ENCODE data around the gene BSG. TPM values are rescaled to one million over a fixed set of nuclear protein-coding genes. Genes with fewer than 3 reads are reported as not detected.

Gene BSG
- total RNA-seq, 1 donor from 2014 or later: 234 TPM

DNA sequence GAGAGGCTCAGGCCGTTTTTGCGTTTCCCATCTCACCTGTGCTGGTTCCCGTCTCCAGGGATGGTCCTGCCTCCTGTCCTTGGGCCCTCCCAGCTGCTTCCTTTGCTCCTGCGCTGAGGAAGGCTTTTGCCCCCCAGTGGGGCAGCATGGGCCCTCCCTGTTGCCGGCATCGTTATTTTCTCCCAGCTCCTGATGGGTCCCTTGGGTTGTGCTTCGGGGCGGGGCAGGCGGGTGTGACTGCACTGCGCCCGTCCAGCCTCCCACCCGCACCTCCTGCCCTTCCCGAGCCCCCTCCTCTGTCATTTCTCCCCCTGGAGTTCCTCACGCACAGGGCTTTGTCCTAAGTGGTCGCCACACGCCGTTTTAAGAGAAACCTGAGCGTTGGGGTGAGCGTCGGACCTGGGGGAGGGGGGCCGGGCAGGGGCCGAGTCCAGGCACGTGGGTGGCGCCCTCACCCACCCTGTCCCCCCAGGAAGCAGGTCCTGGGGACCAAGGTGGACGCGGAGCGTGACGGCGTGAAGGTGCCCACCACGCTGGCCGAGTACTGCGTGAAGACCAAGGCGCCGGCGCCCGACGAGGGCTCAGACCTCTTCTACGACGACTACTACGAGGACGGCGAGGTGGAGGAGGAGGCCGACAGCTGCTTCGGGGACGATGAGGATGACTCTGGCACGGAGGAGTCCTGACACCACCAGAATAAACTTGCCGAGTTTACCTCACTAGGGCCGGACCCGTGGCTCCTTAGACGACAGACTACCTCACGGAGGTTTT is 31.3 kb upstream of the BSG start:
- DNase-seq (ENCODE audit: low spot score): no peak

DNA sequence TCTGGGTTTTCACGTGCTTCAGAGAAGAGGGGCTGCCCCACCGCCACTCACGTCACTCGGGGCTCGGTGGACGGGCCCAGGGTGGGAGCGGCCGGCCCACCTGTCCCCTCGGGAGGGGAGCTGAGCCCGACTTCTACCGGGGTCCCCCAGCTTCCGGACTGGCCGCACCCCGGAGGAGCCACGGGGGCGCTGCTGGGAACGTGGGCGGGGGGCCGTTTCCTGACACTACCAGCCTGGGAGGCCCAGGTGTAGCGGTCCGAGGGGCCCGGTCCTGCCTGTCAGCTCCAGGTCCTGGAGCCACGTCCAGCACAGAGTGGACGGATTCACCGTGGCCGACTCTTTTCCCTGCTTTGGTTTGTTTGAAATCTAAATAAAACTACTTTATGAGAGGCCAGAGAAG is 30.7 kb upstream of the BSG start:
- DNase-seq (ENCODE audit: low spot score): no peak

GRCh38 chr19:542173-542866 is 30.1 kb upstream of the BSG start:
- DNase-seq (ENCODE audit: low spot score): no peak

- no peak for DNase-seq (ENCODE audit: low spot score)
Measured at GRCh38 chr19:543910-544608, 28.3 kb upstream of the BSG start, which contains the start of gene GZMM. Gene GZMM (plus strand): TSS chr19:544053. CDS start chr19:544072, 19 bp downstream.

- no peak for DNase-seq (ENCODE audit: low spot score)
Measured at GRCh38 chr19:547117-547516, 25.3 kb upstream of the BSG start.

DNA sequence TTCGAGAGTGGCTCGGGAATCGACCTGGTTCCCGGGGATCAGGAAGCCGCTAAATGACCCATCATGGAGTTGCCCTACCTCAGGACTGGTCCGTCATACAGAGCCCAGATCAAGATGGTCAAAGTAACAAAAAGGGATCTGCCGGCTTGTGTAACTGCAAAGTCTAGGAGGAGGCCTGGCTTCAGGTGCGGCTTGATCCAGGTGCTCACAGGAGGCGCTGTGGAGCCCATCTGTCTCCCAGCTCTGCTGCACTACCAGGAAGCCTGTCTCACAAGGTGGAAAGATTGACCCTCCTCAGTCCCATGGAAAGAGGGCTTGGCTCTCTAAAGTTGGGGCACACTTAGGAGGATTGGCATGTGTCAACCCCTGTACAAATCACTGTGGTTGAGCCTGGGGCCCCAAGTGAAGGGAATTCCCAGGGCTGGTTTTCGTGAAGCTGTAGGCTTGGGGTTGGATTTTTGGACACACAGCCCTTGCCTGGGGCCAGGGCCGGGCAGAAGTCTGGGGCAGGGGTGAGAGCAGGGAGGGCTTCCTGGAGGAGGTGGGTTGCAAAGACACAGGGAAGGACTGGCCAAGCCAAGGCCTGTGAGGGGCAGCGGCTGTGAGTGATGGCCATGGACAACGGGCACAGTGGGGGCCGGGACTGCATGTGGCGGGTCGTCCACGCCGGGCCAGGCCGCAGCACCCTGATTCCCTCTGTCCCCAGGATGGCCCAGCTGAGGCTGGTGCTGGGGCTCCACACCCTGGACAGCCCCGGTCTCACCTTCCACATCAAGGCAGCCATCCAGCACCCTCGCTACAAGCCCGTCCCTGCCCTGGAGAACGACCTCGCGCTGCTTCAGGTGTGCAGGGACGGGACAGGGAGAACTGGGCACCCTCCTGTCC is 24.3 kb upstream of the BSG start:
- no peak for DNase-seq (ENCODE audit: low spot score)

DNA sequence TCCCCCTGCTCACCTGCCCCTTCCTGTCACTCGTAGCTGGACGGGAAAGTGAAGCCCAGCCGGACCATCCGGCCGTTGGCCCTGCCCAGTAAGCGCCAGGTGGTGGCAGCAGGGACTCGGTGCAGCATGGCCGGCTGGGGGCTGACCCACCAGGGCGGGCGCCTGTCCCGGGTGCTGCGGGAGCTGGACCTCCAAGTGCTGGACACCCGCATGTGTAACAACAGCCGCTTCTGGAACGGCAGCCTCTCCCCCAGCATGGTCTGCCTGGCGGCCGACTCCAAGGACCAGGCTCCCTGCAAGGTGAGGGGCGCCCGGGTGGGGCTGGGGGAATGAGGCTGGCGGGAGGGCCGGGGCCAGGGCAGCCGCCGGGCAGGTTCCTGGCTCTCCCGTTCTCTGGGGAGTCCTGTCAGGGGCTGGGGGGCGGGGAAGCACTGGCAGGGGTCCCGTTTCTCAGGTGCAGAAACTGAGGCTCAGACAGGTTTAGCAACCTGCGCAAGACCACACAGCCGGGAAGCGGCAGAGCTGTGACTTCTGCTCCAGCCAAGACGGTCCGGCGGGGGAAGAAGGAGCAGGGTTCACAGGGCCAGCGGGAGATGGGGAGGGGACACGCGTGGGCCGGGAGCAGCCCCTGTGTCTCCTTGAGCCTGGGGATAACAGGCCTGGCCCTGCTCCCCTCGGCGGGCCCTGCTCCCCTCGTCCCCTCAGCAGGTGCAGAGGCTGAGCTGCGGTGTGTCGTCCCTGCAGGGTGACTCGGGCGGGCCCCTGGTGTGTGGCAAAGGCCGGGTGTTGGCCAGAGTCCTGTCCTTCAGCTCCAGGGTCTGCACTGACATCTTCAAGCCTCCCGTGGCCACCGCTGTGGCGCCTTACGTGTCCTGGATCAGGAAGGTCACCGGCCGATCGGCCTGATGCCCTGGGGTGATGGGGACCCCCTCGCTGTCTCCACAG is 23.2 kb upstream of the BSG start:
- no peak for DNase-seq (ENCODE audit: low spot score)

DNA sequence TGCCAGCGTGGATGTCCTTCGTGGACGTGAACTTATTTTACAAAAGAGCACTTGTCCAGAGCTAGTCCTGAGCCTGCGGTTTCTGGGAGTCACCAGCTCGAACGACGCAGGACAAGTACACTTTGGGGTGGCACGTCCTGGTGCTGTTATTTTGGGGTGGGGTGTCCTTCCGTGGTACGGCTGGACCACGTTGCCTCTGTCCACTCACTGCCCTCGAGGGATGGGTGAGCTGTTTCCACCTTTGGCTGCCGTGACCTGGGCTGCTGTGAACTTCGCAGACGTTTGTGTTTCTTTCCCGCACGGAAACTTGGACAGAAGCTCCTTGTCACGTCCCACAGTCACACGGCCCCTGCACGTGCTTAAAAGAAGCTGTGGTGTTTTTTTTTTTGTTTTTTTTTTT is 17.6 kb upstream of the BSG start:
- DNase-seq (ENCODE audit: low spot score): no peak

- no peak for DNase-seq (ENCODE audit: low spot score)
Measured at GRCh38 chr19:555474-555808, 17.0 kb upstream of the BSG start.

- no peak for DNase-seq (ENCODE audit: low spot score)
Measured at GRCh38 chr19:556611-557382, 15.6 kb upstream of the BSG start.

- DNase-seq (ENCODE audit: low spot score): peak; percentile 43
Measured at GRCh38 chr19:558770-559439, 13.5 kb upstream of the BSG start.

DNA sequence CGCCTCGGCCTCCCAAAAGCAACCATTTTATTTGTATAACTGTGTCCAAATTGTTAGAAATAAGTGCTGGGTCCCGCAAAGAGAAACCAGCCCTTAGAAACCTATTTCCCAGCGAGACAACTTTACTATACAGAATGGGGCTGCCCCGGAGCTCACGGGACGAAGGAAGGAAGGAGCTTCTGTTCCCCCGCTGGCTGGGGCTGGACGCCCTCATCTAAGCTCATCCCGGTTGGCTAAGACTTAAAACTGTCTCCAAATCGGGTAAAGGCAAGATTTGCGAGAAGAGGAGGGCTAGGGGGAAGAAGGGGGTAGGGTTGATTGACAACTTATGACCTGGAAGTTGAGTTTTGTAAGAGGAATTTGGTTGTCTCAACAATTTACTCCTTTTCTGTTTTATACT is 12.3 kb upstream of the BSG start:
- no peak for DNase-seq (ENCODE audit: low spot score)

DNA sequence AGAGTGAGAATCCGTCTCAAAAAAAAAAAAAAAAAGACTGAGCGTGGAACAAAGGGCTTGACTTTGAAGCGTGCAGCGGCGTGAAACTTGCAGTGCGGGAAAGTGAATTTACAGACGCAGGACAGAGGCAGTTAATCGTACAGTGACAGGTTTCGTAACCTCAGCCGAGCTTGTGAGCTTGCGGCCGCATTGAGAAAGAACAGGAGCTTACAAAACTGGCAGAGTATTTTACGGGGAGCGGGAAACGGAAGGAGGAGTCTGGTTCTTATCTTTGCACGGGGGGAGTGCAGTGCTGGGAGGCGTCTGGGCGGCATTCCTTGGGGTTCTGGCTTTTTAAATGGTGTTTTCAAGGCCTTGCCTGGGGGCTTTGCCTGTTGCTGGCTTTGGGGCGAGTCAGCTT is 6.0 kb upstream of the BSG start:
- peak; percentile 98 for DNase-seq (ENCODE audit: low spot score)

DNA sequence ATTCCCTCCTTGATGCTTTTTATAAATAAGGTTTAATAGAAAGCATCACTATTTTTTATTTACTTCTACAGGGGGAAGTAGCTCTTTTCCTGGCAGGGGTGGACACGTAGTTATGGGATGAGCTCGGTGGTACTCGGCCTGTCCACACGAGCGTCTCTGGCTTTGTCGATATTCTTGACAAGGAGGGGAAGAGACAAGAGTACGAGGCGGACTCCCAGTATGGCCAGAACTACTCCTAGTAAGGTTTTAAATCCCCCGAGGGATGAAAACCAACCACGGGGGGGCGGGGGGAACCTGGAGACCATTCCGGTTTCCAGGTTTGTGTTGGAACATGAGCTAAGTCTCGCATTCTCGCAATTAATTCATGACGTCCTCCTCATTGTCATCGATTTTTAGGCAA is 5.6 kb upstream of the BSG start:
- no peak for DNase-seq (ENCODE audit: low spot score)

GRCh38 chr19:567296-567900 is 5.0 kb upstream of the BSG start:
- DNase-seq (ENCODE audit: low spot score): no peak

DNA sequence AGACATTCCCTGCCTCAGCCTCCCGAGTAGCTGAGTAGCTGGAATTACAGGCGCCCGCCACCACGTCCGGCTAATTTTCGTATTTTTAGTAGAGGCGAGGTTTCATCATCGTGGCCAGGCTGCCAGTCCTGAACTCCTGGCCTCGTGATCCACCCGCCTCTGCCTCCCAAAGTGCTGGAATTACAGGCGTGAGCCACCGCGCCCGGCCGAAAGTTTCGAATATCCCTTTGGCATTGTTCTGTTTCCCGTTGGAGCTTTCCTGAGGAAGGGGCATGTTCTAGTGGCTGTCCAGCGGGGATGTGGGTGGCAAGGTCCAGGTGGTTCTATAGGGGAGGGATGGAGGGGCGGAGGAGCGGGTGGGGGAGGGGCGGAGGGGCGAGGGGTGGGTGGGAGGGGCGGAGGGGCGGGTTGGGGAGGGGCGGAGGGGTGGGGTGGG is 2.1 kb upstream of the BSG start:
- DNase-seq (ENCODE audit: low spot score): no peak

- peak; percentile 62 for DNase-seq (ENCODE audit: low spot score)
Measured at GRCh38 chr19:570937-571565, 1.3 kb upstream of the BSG start.

DNA sequence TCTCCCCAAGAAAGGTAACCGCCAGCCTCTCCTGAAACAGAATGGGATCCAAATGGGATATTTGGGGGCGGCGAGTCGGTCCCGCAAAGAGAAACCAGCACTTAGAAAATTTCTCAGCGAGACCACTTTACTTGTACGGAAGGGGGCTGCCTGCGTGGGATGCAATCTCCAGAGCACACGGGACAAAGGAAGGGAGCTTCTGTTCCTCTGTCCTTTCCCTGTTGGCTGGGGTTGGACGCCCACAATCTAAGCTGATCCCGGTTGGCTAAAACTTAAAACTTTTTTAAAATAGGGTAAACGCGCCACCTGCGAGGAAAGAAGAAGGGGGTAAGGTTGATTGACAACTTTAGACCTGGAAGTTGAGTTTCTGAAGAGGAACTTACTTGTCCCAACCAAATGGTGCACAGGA is 826 bp upstream of the BSG start:
- no peak for DNase-seq (ENCODE audit: low spot score)

All from umbilical cord (tissue), 2 donors.